ENCODE data around the gene SKIC2.
"Not testable (repeated sequence)": the region's sequence is repeated elsewhere in the genome, so short reads cannot be mapped to it uniquely, and the experiment has no call there.

Gene SKIC2

DNA sequence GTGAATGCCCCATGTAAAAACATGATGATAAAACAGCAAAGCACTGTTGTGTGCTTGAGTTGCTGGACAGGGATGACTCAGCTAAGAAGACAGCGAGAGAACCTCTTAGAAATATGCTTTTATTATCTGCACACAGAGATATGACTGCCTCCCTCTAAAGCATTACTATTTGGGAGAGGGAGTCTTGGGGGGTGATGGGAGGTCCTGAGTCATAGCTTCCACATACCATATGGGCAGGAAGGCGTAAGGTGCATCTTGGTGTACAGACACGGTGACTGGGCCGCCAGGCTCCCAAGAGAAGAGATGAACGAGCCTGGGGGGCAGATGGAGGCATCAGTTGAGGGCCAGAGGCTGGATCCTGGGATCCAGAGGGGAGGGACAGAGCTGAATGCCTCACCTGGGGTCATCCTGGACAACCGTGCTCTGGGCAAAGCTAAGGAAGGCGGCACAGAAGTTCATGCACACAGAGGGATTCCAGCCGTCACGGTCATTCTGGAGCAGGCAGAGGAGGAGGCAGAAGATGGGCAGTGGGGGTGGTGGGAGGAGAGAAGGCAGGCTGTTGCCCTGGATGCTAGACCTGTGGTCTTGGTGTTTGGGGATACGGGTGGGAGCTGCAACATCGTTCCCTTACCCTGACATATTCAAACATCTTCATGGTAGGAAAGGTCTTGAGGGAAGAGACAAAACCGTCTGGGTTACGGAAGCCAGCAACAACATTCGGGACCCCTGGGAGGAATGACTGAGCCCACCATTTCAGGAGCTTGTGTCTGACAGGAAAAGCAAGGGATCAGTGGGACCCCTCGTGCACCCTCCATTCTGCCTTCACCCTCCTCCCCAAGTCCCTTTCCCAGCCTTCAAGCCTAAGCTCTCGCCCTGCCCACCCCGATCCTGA lies 11.0 kb downstream of the SKIC2 start:
- DNase-seq: no peak

DNA sequence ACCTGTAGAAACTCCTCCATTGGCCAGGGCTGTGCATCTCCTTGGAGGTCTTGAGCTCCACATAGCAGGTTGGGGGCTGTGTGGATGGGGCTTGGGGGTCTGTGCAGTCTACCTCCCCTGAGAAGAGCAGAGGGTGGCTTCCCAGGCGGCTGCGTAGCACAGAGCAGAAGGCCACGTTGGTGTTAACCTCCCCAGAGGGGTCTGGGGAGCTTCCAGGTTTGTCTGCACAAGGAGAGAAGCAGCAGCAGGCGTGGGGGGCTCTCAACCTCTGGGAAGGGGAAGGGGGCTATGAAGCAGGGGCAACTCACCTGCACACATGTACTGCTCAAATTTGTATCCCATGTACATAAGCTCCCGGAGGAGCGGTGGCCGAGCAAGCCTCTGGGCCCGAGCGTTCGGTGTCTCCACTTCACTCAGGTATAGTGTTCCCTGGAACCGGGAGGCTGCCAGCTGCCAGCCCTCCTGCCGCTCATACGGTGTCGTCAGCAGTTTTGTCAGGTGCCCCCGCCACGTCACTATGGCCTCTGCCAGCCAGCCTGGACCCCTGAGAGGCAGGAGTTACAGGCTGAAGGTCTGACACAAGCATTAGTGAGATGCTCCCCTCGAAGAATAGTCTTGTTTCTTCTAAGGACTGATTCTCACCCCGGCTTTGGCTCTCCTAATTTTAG lies 11.8 kb downstream of the SKIC2 start:
- no peak for DNase-seq

DNA sequence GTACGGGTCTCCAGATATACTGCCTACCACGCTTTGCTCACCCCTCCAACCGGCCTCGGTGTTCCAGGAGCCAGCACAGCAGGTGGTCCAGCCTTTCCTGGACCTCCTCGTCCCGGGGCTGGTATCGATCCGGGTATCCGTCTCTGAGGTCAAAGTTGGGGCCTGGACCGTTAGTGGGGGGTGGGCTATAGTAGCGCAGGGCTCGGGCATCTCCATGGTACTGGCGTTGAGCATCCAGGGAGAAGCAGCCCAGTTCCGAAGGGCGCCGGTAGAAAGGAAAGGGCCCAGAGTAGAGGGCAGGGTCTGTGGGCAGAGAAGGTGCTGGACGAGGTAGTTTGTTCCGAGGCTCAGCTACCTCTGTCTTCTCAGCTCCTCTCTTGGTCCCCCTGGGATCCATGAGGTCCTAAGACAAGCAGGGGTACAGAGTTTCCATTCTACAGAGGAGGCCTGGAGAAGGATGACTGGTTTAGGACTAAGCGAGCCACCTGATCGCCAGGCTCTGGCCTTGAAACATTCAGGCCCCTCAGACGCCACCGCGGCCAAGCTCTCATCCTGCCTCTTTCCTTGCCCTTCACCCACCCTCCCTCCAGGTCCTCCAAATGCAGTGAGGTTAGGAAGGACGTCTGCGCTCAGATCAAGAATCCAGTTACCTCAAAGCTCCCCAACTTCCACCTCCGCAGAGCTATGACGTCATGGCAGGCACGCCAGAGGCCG lies 12.5 kb downstream of the SKIC2 start:
- no peak for DNase-seq

DNA sequence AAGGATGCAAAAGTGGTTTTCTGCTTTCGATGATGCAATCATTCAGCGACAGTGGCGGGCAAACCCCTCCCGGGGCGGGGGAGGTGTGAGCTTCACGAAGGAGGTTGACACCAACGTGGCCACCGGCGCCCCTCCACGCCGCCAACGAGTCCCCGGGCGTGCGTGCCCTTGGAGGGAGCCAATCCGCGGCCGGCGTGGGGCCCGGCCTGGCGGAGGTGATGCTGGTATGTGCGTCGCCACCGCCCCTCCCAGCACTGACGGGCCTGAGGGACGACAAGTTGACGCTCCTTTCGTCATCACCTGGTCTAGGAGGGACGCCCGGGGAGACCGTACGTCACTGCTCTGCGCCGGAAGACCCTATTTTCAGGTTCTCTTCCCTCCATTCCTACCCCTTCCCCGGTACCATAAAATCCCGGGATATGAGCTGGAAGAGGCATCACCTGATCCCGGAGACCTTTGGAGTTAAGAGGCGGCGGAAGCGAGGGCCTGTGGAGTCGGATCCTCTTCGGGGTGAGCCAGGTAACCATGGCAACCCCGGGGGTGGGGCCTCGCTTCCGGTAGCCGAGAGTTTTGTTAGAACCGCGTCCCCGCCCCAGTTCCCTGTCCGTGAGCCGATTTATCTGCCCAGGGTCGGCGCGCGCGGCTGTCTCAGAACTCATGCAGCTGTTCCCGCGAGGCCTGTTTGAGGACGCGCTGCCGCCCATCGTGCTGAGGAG lies 13.2 kb downstream of the SKIC2 start, which contains the start of gene DXO:
Gene DXO (minus strand): TSS at position 146 of the 716 bp plus-strand sequence. CDS start 463 bp downstream, outside the sequence.
- DNase-seq: peak; percentile 99

DNA sequence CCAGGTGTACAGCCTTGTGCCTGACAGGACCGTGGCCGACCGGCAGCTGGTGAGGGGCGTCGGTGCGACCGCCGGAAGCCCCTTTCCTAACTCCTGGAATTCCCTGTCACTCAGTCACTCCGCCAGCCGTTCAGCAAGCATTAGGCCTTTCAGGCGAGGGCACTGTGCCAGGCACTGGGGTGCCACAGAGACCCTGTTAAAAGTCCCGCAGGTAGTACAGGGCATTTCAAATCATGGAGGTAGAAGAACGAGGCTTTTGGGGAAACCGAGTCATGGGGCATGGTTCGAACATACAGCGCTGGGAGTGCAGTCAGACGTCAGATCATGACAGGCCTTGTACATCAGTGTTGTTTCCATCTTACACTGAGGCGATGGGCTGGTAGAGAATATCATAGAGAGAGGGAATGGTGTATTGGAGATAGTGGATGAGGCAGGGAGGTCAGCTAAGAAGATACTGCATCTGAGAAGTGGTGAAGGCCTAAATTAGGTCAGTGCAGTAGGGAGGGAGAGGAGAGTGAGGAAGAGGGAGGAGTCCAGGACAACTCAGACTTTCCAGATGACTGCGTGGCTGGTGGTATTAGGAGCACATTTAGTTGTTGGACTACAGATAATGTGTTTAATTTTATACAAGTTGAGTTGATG lies 13.9 kb downstream of the SKIC2 start:
- no peak for DNase-seq

DNA sequence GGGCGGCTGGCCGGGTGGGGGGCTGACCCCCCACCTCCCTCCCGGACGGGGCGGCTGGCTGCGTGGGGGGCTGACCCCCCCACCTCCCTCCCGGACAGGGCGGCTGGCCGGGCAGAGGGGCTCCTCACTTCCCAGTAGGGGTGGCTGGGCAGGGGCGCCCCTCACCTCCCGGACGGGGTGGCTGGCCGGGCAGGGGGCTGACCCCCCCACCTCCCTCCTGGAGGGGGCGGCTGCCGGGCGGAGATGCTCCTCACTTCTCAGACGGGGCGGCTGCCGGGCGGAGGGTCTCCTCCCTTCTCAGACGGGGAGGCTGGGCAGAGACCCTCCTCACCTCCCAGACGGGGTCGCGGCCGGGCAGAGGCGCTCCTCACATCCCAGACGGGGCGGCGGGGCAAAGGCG lies 17.1 kb downstream of the SKIC2 start:
- not testable (repeated sequence) for DNase-seq

DNA sequence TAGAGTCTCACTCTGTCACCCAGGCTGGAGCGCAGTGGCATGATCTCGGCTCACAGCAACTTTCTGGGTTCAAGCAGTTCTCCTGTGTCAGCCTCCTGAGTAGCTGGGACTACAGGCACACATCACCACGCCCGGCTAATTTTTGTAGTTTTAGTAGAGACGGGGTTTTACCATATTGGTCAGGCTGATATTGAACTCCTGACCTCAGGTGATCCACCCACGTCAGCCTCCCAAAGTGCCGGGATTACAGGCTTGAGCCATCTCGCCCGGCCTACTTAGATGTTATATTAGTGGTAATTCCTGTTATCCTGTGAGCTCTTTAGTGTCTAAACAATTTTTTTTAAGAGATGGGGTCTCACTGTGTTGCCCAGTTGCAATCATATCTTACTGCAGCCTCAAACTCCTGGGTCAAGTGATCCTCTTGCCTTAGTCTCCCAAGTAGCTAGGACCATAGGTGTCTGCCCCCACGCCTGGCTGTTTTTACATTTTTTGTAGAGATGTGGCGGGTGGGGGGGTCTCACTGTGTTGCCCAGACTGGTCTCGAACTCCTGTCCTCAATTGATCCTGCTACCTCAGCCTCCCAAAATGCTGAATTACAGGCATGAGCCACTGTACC lies 18.9 kb downstream of the SKIC2 start:
- DNase-seq: no peak

DNA sequence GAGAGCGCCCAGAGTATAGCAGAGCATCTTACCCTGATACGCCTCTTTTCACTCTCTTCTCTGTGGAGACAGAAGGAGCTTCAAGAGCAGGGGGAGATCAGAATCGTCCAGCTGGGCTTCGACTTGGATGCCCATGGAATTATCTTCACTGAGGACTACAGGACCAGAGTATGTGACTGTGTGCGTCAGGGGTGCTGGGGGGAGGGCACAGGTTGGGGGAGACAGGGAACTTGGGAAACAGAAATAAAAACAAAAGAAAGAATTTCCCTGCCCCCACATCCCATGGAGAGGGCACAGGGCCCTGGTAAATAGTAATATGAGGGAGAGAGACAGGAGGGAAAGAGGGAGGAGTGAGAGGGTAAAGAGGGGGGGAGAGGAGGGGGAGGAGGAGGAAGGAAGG lies 19.9 kb downstream of the SKIC2 start:
- no peak for DNase-seq

DNA sequence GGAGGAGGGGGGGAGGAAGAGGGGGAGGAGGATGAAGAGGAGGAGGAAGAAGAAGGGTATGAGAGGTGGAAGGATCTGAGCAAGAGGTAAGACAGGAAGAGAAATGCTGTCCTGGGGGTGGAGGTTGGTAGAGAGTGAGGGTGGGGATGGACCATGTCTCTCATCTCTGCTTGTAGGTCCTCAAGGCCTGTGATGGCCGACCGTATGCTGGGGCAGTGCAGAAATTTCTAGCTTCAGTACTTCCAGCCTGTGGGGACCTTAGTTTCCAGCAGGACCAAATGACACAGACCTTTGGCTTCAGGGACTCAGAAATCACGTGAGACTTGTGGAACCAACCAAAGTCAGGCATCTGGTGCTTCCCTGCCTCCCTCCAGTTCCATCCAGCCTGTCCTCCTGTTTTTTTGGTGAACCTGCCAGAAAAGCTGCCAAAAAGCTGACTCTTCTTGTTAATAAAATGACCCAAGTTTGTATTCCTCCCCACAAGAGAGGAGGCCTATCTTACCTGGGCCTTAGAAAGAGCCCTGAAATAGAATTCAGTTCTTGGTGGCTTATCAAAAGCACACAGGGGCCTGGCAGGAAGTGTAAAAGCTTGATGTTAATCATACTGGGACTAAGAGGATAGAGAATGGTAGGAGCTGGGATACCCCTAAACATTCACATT lies 20.4 kb downstream of the SKIC2 start:
- no peak for DNase-seq

DNA sequence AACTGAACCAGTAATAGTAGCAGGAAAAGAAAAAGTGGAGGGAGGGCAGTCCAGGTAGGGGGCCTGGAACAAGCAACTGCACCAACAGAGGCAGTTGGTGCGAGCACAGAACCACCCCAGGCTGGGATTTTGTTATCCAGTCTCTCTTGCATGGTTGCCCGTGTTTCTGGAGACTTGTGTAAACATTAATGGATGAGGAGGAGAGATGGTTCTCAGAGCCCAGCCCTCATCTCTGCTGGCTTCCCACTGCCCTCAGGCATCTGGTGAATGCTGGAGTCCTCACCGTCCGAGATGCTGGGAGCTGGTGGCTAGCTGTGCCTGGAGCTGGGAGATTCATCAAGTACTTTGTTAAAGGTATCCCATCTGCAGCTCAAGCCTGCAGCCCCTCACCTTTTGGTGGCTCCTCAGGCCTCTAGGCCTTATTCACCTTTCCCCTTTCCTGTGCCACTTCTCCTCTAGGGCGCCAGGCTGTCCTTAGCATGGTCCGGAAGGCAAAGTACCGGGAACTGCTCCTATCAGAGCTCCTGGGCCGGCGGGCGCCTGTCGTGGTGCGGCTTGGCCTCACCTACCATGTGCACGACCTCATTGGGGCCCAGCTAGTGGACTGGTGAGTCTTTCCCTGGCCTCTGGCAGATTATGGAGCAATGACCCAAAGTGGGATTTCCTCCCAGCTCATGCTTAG lies 21.4 kb downstream of the SKIC2 start:
- DNase-seq: not testable (repeated sequence)

DNA sequence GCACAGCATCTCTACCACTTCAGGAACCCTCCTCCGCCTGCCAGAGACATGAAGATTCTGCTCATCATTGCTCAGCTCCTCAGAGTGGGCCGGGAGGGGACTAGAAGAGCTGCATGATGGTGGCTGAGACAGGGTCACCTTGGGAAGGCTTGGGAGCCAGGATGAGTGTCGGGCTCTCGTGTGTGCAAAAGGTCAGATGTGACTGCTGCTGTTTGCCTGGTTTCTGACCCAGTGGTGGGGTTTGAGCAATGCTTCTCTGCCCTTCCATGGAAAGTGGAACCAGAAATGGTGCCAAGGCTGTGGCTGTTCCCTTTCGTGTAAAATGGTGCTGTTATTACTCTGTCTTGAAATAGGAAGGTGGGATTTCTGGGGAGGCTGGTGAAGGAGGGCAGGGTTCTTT lies 22.0 kb downstream of the SKIC2 start:
- not testable (repeated sequence) for DNase-seq

DNA sequence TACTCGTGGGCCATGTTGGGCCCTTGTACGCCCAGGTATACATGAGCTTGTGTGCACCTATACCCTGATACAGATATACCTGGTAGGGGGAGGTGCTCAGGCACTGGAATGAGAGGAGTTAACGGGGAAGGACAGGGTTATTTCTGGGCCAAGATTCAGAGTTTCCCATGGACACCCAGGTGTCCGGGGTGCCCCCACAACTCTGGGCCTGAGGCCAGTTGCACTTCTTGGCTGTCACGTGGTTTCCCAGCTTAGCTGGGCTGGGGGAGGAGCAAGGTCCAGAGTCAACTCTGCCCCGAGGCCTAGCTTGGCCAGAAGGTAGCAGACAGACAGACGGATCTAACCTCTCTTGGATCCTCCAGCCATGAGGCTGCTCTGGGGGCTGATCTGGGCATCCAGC lies 22.8 kb downstream of the SKIC2 start, which contains the start of gene C4A:
Gene C4A (plus strand): TSS at position 314 of the 400 bp plus-strand sequence. CDS start 51 bp downstream, at position 365.
- not testable (repeated sequence) for DNase-seq

DNA sequence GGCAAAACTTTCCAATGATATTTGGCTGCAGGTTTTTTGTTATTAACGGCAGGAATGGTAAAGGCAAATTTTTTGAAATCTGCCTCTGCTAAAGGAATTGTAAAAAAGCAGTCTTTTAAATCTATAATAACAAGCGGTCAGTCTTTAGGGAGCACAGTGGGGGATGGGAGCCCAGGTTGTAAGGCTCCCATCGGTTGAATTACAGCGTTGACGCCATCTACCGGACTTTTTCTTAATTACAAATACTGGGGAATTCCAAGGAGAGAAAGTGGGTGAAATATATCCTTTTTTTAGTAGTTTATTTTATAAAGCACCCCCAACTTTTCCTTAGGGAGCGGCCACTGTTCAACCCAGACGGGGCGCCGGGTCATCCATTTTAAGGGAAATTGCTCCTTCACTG lies 30.4 kb downstream of the SKIC2 start:
- not testable (repeated sequence) for DNase-seq

DNA sequence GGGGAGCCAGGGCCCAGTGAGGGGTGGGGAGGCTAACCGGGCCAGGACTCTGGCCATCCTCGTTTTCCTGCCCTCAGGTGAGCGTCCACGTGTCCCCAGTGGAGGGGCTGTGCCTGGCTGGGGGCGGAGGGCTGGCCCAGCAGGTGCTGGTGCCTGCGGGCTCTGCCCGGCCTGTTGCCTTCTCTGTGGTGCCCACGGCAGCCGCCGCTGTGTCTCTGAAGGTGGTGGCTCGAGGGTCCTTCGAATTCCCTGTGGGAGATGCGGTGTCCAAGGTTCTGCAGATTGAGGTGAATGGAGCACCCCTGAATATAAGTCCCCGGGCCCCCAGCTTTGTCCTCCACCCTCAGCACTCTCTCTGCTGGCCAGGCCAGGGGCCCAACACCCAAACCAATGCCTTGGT lies 35.4 kb downstream of the SKIC2 start:
- peak; percentile 9 for DNase-seq

DNA sequence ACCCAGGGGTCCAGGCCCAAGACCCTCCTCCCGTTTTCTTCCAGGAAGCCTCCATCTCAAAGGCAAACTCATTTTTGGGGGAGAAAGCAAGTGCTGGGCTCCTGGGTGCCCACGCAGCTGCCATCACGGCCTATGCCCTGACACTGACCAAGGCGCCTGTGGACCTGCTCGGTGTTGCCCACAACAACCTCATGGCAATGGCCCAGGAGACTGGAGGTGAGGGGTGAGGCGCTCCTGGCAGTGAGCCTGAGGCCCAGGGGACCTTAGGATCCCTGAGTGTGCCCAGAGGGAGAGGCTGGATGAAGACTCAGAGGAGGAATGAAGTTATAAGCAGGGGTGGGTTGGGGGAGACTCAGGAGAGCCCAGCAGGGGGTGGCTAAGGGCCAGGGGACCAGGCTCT lies 37.4 kb downstream of the SKIC2 start:
- DNase-seq: not testable (repeated sequence)

DNA sequence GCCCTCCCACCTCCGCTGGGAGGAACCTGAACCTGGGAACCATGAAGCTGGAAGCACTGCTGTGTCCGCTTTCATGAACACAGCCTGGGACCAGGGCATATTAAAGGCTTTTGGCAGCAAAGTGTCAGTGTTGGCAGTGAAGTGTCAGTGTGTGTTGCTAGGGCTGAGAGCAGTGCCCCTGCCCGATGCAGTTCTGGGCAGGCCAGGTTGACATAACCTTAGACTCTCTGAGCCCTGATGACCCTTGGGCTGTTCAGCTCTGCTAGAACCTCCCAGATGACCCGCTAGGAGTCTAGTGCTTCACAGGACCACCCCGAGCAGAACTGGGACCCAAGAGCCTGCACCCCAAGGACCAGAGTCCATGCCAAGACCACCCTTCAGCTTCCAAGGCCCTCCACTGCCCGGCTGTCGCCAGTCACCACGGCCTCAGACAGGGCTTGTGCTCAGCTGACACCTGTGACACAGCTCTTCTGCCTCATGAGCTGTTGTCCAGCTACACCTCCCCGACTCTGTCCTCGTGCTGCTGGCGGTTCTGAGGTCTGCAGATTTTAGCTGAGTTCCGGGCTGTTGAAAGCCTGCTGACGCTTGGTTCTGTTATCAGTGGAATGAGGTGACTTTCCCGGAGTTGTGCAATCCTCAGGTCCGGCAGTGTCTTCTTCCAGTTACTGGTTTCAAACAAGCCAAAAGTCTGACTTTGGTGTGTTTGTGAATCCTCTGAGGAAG lies 43.7 kb downstream of the SKIC2 start:
- DNase-seq: not testable (repeated sequence)

DNA sequence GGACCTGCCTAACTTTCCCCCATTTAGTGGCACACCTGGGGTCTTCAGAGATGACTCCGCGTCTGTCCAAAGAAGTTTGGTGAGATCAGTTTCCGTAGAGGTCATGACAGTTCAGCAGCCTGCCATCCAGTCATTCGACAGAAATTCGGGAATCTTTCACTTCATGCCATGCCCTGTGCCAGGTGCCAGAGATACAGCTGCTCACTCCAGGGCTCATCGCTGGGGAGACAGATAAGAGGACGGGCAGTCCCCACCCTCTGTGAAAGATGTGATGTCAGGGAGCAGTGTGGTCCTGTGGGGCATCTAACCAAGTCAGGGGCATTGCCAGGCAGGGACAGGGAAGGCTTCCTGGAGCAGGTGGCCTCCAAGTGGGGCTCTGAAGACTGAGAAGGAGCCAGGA lies 44.3 kb downstream of the SKIC2 start:
- DNase-seq: not testable (repeated sequence)

DNA sequence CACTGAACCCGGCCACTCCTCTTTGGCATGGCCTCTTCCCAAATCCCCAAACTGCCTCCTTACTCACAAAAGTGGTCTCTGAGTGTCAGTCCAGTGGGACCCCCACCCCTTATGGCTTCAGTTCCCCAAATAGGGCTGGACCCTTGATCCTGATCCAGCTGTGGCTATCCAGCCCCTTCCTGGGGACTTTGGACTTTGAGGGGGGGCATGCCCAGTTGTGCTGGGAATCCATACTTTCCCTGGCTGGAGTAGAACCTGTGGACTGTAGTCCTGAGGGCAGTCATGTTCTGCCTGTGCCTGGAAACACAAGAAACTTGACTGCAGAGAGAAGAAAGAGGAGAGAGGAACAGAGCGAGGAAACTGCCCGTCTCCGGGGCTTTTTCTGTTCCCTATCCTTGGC lies 45.4 kb downstream of the SKIC2 start:
- peak; percentile 8 for DNase-seq

DNA sequence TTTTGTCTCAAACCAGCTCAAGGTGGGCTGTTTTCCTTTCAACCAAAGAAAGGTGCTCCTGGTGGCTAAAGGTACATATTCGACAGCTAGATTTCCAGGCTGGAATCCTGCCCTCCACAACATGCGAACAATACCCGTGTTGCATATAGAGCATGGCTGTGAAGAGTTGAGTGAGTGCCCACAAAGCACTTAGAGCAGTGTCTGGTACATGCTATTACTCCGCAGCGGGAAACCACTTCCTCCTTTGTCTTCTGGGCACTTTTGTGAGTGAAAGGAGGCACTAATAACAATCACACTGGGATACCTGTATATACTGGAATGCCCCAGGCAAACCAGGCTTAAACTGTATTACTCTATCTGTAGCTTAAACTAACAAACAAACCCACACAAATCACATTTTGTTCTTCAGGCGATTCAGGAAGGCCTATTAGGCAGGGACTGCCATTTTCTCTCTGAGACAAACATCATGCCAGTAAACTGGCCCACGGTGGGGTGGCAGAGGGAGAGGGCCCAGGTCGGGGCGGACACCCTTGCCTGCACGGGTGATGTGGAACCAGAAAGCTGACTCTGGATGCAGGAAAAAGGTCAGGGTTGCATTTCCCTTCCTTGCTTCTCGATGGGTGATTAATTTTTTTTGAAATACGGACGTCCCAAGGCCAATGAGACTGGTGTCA lies 46.0 kb downstream of the SKIC2 start:
- peak; percentile 5 for DNase-seq

Data from CD4-positive, alpha-beta T cell treated with Interleukin-15 for 1 hour (primary cell).